ENCODE measurements around the gene SRRD. TPM values are rescaled to one million over a fixed set of nuclear protein-coding genes. Genes with fewer than 3 reads are reported as not detected.

Gene SRRD
- total RNA-seq, 1 donor from 2014 or later = 34.4 TPM

GRCh38 chr22:26541167-26541819 lies 57.6 kb downstream of the SRRD start:
- no peaks in the 10 kb centered on the region for H3K9me3 ChIP-seq (ENCODE audit: insufficient read depth, low read depth, low read length)
- peaks cover 23% of the 10 kb centered on the region for H3K79me2 ChIP-seq (ENCODE audit: insufficient read depth, low read length)
- H2AFZ ChIP-seq (ENCODE audit: low read depth, low read length) = no peak overlapping the region
- Mint-ChIP-seq H3K36me3 (ENCODE audit: low read depth, unreplicated experiment) (peaks cover 26% of the 10 kb centered on the region), H3K27me3 (ENCODE audit: low read depth, unreplicated experiment) (no peaks in the 10 kb centered on the region), H3K9me3 (ENCODE audit: unreplicated experiment) (no peaks in the 10 kb centered on the region), H3K27ac (ENCODE audit: unreplicated experiment) (no peak overlapping the region), H3K4me1 (ENCODE audit: low read depth, unreplicated experiment) (peaks cover 7% of the 10 kb centered on the region), H3K4me3 (ENCODE audit: unreplicated experiment) (no peak overlapping the region)
- no peak overlapping the region for H3K9ac ChIP-seq (ENCODE audit: low read length)
- H3K36me3 ChIP-seq (ENCODE audit: insufficient read depth, low read length) = peaks cover 21% of the 10 kb centered on the region
- no peaks in the 10 kb centered on the region for H3K27me3 ChIP-seq (ENCODE audit: insufficient read depth, low read length)
- peaks cover 25% of the 10 kb centered on the region for H4K20me1 ChIP-seq (ENCODE audit: insufficient read depth, low read length)
- DNase-seq (ENCODE audit: low read depth) = no peak
- H3K27ac ChIP-seq (ENCODE audit: low read depth, low read length) = no peak overlapping the region
- no peak overlapping the region for H3K4me3 ChIP-seq (ENCODE audit: insufficient read depth, low read depth, low read length)
- H3K4me1 ChIP-seq (ENCODE audit: insufficient read depth, low read length) = no peaks in the 10 kb centered on the region
- TF ChIP-seq CTCF (IDR thresholded peaks at IDR 0.05; ENCODE audit: insufficient read depth, low read depth, low read length) (no peak), EZH2 (IDR thresholded peaks at IDR 0.05; ENCODE audit: insufficient read depth, low read length) (no peak)
- no peak for FAIRE-seq
- no peak overlapping the region for H3K4me2 ChIP-seq (ENCODE audit: low read length)

- Histone ChIP-seq H3K4me1 (ENCODE audit: insufficient read depth, low read length) (no peaks in the 10 kb centered on the region), H3K4me3 (ENCODE audit: insufficient read depth, low read depth, low read length) (no peak overlapping the region), H3K27ac (ENCODE audit: low read depth, low read length) (no peak overlapping the region), H3K9ac (ENCODE audit: low read length) (no peak overlapping the region), H3K27me3 (ENCODE audit: insufficient read depth, low read length) (no peaks in the 10 kb centered on the region), H2AFZ (ENCODE audit: low read depth, low read length) (no peak overlapping the region), H3K36me3 (ENCODE audit: insufficient read depth, low read length) (peaks cover 11% of the 10 kb centered on the region), H4K20me1 (ENCODE audit: insufficient read depth, low read length) (peaks cover 32% of the 10 kb centered on the region), H3K4me2 (ENCODE audit: low read length) (no peak overlapping the region), H3K9me3 (ENCODE audit: insufficient read depth, low read depth, low read length) (no peaks in the 10 kb centered on the region), H3K79me2 (ENCODE audit: insufficient read depth, low read length) (peaks cover 32% of the 10 kb centered on the region)
- TF ChIP-seq CTCF (IDR thresholded peaks at IDR 0.05; ENCODE audit: insufficient read depth, low read depth, low read length) = no peak
- no peak for TF ChIP-seq EZH2 (IDR thresholded peaks at IDR 0.05; ENCODE audit: insufficient read depth, low read length)
- Mint-ChIP-seq H3K4me1 (ENCODE audit: low read depth, unreplicated experiment) (peaks cover 11% of the 10 kb centered on the region), H3K9me3 (ENCODE audit: unreplicated experiment) (peaks cover 1% of the 10 kb centered on the region), H3K27ac (ENCODE audit: unreplicated experiment) (no peak overlapping the region), H3K36me3 (ENCODE audit: low read depth, unreplicated experiment) (peaks cover 29% of the 10 kb centered on the region), H3K27me3 (ENCODE audit: low read depth, unreplicated experiment) (no peaks in the 10 kb centered on the region), H3K4me3 (ENCODE audit: unreplicated experiment) (no peak overlapping the region)
- no peak for DNase-seq (ENCODE audit: low read depth)
- FAIRE-seq = no peak
These were observed 59.2 kb downstream of the SRRD start for GRCh38 chr22:26542831-26543230.

Other genes starting within 250 kb of the SRRD start
- 11.7 and 13.0 TPM in 2 replicates for gene ASPHD2, start 54.6 kb upstream of the SRRD start, total RNA-seq
- 21.9 and 25.2 TPM in 2 replicates for gene HPS4, start 94 bp upstream of the SRRD start, total RNA-seq
- 36.1 and 36.9 TPM in 2 replicates for gene TFIP11, start 28.6 kb downstream of the SRRD start, total RNA-seq
- gene TPST2, start 106.3 kb downstream of the SRRD start, total RNA-seq = 55.7 and 72.5 TPM in 2 replicates
- not detected in 2 replicates for gene CRYBB1, start 134.2 kb downstream of the SRRD start, total RNA-seq
- gene CRYBA4, start 138.1 kb downstream of the SRRD start, total RNA-seq = 1.1 and 2.0 TPM in 2 replicates
- gene MIAT, start 173.7 kb downstream of the SRRD start, total RNA-seq = 22.8 and 32.1 TPM in 2 replicates

Data from astrocyte (in vitro differentiated cells and primary cell).